ENCODE results near the gene AP2A2. TPM values are rescaled to one million over a fixed set of nuclear protein-coding genes. Genes with fewer than 3 reads are reported as not detected.
A peak's percentile ranks its signal among the peaks of the same experiment; 100 is the strongest.

Gene AP2A2
- total RNA-seq, 1 donor from 2014 or later = 69.7 TPM

GRCh38 chr11:1030086-1030485, 104.4 kb downstream of the AP2A2 start:
- TF ChIP-seq, protein P1, sequence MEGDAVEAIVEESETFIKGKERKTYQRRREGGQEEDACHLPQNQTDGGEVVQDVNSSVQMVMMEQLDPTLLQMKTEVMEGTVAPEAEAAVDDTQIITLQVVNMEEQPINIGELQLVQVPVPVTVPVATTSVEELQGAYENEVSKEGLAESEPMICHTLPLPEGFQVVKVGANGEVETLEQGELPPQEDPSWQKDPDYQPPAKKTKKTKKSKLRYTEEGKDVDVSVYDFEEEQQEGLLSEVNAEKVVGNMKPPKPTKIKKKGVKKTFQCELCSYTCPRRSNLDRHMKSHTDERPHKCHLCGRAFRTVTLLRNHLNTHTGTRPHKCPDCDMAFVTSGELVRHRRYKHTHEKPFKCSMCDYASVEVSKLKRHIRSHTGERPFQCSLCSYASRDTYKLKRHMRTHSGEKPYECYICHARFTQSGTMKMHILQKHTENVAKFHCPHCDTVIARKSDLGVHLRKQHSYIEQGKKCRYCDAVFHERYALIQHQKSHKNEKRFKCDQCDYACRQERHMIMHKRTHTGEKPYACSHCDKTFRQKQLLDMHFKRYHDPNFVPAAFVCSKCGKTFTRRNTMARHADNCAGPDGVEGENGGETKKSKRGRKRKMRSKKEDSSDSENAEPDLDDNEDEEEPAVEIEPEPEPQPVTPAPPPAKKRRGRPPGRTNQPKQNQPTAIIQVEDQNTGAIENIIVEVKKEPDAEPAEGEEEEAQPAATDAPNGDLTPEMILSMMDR (IDR thresholded peaks at IDR 0.05) = no peak
- DNase-seq (ENCODE audit: low spot score) = no peak
- Mint-ChIP-seq H3K4me3 (ENCODE audit: unreplicated experiment) (no peak overlapping the region), H3K9me3 (ENCODE audit: low read depth) (no peaks in the 10 kb centered on the region), H3K4me1 (ENCODE audit: low read depth) (no peaks in the 10 kb centered on the region), H3K27me3 (ENCODE audit: low read depth) (no peaks in the 10 kb centered on the region), H3K27ac (ENCODE audit: unreplicated experiment) (no peak overlapping the region), H3K36me3 (ENCODE audit: low read depth) (no peaks in the 10 kb centered on the region)

DNA sequence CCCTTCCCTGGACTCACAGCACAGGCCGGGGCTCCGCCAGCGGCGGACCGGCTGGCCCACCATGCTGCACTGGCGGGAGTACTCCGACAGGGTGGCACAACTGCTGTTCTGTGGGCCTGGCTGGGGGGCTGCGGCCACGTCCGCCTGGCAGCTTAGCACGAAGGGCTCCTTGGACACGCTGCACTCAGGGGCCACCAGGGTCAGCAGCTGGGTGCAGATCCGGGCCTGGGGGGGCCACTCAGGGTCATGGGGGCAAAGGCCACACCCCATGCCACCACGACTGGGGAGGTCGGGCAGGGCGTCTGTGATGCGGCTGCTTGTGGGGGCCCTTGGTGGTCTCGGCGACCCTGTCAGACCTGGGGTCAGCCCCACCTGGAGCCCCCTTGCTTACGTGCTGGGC, 104.9 kb downstream of the AP2A2 start:
- Mint-ChIP-seq H3K27me3 (ENCODE audit: low read depth) (no peaks in the 10 kb centered on the region), H3K4me3 (ENCODE audit: unreplicated experiment) (no peak overlapping the region), H3K36me3 (ENCODE audit: low read depth) (no peaks in the 10 kb centered on the region), H3K4me1 (ENCODE audit: low read depth) (no peaks in the 10 kb centered on the region), H3K9me3 (ENCODE audit: low read depth) (no peaks in the 10 kb centered on the region), H3K27ac (ENCODE audit: unreplicated experiment) (no peak overlapping the region)
- no peak for DNase-seq (ENCODE audit: low spot score)
- TF ChIP-seq, protein P1 (IDR thresholded peaks at IDR 0.05) = no peak

DNA sequence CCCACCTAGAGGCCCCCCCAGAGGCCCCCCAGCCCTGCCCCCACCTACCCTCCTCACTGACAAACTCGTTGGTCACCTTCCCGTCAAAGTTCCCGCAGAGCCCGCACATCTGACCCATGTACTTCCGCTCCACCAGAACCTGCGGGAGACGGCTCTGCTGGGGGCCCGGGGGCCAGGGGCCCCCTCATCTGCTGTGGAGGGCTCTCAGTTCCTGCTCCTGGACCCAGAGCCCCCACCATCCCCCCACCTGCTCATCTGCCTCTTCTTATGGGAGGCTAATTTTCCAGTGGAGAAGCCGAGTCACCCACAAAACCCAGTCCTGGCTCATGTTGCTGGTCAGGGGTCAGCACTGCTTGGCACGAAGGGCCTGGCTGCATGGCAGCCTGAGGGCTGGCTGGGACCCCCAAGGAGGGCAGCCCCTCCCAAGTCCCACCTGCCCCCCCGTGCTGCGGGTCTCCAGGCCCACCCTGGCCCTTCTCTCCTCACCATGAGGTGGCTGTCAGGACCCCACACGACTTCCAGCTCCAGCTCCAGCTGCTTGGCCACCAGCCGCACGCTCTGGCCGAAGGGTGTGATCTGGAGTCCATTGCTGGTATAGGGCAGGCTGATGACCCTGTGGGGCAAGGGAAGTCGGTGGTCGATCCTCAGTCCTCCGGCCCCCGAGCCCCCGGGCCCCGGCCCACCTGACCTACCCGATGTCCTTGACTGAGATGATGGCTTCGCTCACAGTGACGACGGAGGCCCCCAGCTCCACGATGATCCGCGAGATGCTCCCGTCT, 105.6 kb downstream of the AP2A2 start:
- H3K36me3 Mint-ChIP-seq (ENCODE audit: low read depth) = no peaks in the 10 kb centered on the region
- no peaks in the 10 kb centered on the region for H3K4me1 Mint-ChIP-seq (ENCODE audit: low read depth)
- no peaks in the 10 kb centered on the region for H3K27me3 Mint-ChIP-seq (ENCODE audit: low read depth)
- DNase-seq (ENCODE audit: low spot score) = no peak
- no peak overlapping the region for H3K4me3 Mint-ChIP-seq (ENCODE audit: unreplicated experiment)
- no peaks in the 10 kb centered on the region for H3K9me3 Mint-ChIP-seq (ENCODE audit: low read depth)
- TF ChIP-seq, protein P1 (IDR thresholded peaks at IDR 0.05) = no peak
- no peak overlapping the region for H3K27ac Mint-ChIP-seq (ENCODE audit: unreplicated experiment)

- DNase-seq (ENCODE audit: low spot score) = no peak
- no peak overlapping the region for H3K27ac Mint-ChIP-seq (ENCODE audit: unreplicated experiment)
- TF ChIP-seq, protein P1 (IDR thresholded peaks at IDR 0.05) = no peak
- H3K9me3 Mint-ChIP-seq (ENCODE audit: low read depth) = no peaks in the 10 kb centered on the region
- H3K27me3 Mint-ChIP-seq (ENCODE audit: low read depth) = no peaks in the 10 kb centered on the region
- no peaks in the 10 kb centered on the region for H3K4me1 Mint-ChIP-seq (ENCODE audit: low read depth)
- H3K4me3 Mint-ChIP-seq (ENCODE audit: unreplicated experiment) = no peak overlapping the region
- no peaks in the 10 kb centered on the region for H3K36me3 Mint-ChIP-seq (ENCODE audit: low read depth)
Measured at GRCh38 chr11:1032310-1032891, 106.7 kb downstream of the AP2A2 start.

- TF ChIP-seq, protein P1 (IDR thresholded peaks at IDR 0.05) = no peak
- no peak overlapping the region for H3K4me3 Mint-ChIP-seq (ENCODE audit: unreplicated experiment)
- no peaks in the 10 kb centered on the region for H3K27me3 Mint-ChIP-seq (ENCODE audit: low read depth)
- no peak for DNase-seq (ENCODE audit: low spot score)
- peak overlapping the region; percentile 49 for H3K27ac Mint-ChIP-seq (ENCODE audit: unreplicated experiment)
- no peaks in the 10 kb centered on the region for H3K4me1 Mint-ChIP-seq (ENCODE audit: low read depth)
- no peaks in the 10 kb centered on the region for H3K9me3 Mint-ChIP-seq (ENCODE audit: low read depth)
- H3K36me3 Mint-ChIP-seq (ENCODE audit: low read depth) = no peaks in the 10 kb centered on the region
Measured at GRCh38 chr11:1033016-1033798, 107.5 kb downstream of the AP2A2 start.

Measured in chondrocyte (in vitro differentiated cells).